HG02852 (cell line): ENCODE measurements around the gene ADCY4.
"Not testable (repeated sequence)": the region's sequence is repeated elsewhere in the genome, so short reads cannot be mapped to it uniquely, and the experiment has no call there.

Source experiments
- ATAC-seq: cut with Tn5 transposase; IDR thresholded peaks from one replicate; pipeline ENCODE4 v1.9.1; 2021; ENCODE audit warnings: mild to moderate bottlenecking, moderate library complexity; ENCODE audit not compliant: unreplicated experiment

Gene ADCY4

GRCh38 chr14:24339284-24340151, 4.6 kb upstream of the ADCY4 start, which contains the start of gene RIPK3:
RIPK3 (minus strand) TSS chr14:24339991; CDS start chr14:24339826, 165 bp downstream.
- peak; percentile 86 for ATAC-seq

DNA sequence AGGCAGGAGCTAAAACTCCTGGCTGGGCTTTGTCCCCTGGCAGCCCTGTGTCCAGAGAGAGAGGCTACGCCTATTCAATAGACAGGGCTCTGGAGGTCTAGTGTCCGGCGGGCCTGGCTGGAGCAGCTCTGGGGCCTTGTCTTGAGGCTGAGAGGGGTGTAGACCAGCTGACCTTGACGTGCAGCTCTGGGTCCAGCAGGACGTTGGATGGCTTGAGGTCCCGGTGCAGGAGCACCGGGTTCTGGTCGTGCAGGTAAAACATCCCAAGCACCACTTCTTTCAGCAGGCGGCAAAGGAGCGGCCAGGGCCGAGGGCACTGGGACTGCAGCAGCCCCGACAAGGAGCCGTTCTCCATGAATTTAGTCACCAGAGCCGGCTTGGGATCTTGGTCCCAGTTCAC, 4.0 kb upstream of the ADCY4 start:
- ATAC-seq = no peak

DNA sequence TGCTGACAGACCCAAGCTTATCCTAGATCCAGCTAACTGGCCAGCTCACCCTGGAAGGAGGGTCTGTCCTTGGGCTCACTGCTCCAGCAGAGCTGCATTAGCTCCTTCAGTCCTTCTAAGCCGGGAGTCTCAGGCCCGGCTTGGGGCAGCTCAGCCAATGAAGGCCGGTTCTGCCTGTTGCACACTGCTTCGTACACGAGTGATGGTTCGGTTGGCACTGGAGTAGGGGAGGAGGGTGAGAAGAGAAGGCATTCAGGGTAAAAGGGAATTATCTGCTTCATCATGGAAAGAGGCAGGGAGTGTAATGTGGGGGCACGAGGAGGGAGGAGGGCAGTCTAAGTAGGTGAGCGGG, 2.9 kb upstream of the ADCY4 start:
- ATAC-seq = no peak

DNA sequence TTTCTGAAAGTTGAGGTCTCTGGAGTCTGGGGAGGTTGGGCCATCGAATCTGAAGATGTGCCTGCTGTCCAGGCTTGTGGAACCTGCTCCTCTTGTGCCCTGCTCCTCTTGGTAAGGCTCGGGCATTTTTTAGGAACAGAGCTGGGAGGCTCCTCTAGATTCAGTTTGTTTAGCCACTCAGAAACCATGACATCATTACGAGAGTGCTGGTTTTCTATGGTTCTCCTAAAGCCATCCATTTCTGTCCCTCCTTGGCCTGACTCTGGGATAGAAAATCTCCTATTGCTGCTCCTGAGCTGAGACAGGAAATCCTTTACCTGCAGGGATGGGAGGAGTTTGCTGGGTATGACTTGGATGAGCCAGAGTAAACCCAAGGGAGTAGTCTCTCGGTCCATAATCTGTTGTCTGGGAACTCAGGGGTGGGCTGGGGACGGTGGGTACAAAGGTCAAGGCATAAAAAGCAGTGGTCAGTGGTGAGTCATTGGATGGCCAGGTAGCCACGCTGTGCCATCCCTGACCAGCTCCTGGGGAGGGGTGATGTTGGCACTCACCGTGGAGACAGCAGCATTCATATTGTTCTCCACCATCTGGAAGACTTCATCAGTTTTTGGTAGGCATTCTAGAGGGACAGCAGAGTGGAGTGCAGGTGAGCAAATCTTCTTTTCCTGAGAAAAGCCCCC, 2.4 kb upstream of the ADCY4 start:
- ATAC-seq = no peak

DNA sequence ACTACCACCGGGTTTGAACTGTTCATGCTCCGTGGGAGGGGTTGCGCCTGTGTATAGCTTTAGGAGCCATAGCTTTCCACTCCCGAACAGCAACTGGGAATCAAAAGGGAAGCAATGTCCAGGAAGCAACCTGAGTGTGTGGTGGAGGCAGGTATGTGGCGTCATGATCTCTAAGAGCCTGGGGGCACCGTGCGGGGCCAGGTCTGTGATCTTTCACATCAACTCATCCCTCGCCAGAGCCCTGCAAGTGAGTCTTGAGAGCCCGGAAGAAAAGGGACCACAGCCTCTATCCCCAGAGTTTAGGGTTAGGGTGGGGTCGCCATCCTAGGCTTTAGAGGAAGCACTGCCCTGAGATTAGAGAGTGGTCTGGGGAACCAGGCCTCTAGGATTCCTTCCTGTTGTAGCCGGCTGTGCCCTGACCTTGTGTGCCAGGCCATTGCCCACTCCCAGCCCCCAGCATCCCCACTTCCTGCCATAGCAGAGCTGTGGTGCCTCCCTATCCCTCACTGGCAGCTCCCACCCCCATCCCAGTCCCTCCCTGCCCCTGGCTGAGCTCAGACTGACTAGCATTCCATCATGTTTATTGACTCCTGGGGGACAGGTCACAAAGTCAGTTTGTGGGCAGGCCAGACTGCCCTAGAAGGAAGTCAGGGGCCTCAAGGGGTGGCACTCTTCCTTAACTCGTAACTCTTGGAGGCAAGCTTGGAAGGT, 745 bp upstream of the ADCY4 start:
- ATAC-seq = no peak

DNA sequence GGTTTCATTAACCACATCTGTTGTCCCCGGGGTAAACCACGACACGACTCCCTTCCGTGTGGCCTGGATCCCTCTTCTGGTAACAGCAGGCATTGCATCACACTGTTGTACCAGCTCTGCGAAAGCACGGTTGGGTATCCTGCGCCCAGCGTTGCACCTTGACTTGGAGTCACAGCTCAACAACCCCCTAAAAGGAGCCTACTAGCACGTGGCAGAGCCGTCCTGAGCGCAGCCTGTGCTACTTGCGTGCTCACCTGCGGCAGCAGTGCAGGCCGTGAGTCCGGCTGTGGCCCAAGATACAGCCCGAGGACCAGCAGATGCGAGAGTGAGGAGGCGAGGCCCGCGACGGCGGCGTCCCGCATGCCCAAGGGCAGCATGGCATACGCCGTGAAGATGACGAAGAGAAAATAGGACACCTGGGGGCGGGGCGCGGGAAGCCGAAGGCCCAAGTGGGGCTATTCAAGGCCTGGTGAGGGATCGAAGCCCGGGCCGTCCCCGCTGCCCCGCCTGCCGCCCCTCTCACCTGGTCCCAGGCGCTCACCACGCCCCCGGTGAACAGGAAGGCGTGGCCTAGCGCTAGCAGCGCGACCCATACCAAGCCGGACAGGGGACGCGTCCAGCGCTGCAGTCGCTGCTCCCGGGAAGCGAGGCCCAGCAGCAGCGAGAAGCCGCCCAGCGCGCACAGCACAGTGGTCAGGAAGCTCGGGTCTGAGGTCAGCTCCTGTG, 2.4 kb downstream of the ADCY4 start:
- peak; percentile 80 for ATAC-seq

DNA sequence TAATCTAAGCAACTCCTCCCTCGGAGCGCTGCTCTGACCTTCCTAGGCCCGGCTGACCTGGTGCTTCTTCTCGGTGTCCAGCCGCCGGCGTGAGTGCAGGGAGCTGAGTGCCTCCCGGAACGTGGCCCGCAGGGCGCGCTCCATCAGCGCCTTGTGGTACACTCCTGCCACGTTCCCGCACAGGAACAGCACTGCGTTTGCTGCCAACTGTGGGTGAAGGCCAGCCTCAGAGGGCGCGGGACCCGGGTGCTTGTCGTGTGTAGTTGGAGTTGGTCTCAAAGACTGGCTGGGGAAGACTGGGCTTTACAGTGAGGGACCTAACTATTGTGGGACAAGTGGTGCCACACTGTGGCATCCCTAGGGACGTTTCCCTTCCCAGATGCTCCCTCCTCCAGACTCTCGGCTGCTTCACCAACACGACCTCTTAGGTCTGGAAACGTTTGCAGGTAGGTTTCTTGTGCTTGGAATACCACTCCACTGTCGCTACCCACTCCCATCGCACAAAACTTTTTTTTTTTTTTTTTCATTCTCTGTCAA, 3.1 kb downstream of the ADCY4 start:
- ATAC-seq = no peak

- ATAC-seq = no peak
Observed at GRCh38 chr14:24330973-24331674, 3.7 kb downstream of the ADCY4 start.

- ATAC-seq = no peak
Observed at GRCh38 chr14:24329736-24330135, 5.1 kb downstream of the ADCY4 start.

GRCh38 chr14:24329073-24329663, 5.7 kb downstream of the ADCY4 start:
- no peak for ATAC-seq

DNA sequence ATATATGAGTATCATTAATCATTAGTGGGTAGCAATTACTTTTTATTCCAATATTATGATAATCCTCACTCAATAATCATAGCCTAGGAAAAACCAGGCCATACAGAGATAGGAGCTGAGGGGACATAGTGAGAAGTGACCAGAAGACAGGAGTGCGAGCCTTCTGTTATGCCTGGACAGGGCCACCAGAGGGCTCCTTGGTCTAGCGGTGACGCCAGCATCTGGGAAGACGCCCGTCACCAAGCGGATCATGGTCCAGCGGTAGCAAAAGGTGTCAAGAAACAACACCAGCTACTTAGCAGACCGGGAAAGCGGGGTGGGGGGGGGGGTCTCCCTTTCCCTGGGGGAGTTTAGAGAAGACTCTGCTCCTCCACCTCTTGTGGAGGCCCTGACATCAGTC, 7.0 kb downstream of the ADCY4 start:
- not testable (repeated sequence) for ATAC-seq

DNA sequence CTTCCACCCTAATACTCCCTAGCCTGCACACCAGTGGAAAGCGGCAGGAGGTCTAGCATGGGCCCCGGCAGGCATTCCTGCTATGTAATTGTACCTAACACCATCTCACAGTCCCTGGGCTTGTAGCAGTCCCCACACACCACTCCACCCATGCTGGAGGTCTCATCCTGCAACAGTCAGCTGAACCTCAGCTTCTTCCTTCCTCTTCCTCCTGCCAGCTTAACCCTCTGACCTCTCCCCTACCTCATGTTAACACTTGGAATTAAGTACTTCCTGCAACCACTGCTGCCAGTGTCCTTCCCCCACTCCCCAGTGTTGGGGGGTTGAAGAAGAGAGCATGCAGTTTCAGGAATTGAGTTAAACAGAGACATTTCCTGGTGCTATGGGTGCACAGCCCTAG, 7.6 kb downstream of the ADCY4 start:
- ATAC-seq = no peak

DNA sequence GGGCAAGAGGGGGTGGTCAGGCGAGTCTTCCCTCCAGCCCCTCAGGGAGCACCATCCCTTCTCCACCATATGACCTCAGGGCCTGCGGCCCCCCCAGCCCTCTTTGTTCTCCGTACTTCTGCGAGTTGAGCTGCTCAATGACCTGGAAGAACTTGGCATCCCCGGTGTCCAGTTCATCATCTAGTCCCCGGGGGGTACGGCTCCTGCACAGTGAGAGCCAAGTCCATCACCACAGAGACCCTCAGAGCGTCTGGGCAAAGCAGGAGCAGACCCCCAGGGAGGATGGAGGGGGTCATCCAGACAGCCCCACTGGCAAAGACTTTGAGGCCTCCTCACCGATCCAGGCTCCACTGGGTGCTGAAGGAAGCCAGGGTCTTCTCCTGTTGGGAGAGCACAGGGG, 8.9 kb downstream of the ADCY4 start:
- no peak for ATAC-seq

- ATAC-seq = no peak
Observed at GRCh38 chr14:24325041-24325530, 9.8 kb downstream of the ADCY4 start.

- ATAC-seq = no peak
Observed at GRCh38 chr14:24324024-24324423, 10.8 kb downstream of the ADCY4 start.

- ATAC-seq = no peak
Observed at GRCh38 chr14:24323341-24323740, 11.5 kb downstream of the ADCY4 start.

DNA sequence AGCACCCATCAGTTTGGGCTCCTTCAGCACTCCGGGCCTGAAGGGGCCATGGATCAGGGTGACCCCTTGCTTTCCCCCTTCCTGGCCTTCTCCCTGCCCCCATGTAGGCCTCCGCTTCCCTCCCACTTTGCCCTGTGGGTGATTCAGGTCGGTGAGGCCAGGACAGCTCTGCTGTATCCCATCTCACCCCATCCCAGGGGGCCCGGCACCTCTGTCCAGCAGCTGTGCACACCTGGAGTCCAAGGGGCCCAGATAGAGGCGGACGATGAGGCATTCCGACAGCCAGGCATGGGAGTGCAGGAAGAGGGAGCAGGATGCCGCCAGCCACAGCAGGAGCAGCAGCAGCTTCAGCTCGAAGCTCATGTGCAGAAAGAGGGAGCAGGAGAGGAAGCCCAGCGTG, 12.2 kb downstream of the ADCY4 start:
- ATAC-seq = no peak

DNA sequence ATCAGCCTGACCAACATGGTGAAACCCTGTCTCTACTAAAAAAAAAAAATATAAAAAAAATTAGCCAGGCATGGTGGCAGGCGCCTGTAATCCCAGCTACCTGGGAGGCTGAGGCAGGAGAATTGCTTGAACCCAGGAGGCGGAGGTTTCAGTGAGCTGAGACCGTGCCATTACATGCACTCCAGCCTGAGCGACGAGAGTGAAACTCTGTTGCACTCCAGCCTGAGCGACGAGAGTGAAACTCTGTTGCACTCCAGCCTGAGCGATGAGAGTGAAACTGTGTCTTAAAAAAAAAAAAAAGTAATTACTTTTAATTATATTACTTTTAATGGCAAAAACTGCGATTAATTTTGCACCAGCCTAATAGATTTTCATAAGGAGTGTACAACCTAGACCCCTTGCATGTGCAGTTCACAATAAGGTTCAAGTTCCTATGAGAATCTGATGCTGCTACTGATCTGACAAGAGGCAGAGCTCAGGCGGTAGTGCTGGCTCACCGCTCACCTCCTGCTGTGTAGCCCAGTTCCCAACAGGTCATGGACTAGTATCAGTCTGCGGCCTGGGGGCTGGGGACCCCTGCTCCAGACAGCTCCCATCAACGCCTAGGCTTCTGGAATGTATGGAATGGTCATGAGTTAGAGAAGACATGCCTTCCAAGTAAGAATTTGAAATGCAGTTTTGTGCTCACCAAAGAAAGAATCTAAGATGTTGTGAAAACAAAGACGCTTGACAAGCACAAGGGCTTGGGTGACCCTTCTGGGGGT, 13.5 kb downstream of the ADCY4 start:
- ATAC-seq = no peak
